Measurements from ENCODE around the gene TXLNA. TPM values are rescaled to one million over a fixed set of nuclear protein-coding genes. Genes with fewer than 3 reads are reported as not detected.

TXLNA gene
- polyA plus RNA-seq, 1 donor (not counting 4 experiments of a cell fraction or from before 2014, with no cell fraction given): 20.0 TPM

DNA sequence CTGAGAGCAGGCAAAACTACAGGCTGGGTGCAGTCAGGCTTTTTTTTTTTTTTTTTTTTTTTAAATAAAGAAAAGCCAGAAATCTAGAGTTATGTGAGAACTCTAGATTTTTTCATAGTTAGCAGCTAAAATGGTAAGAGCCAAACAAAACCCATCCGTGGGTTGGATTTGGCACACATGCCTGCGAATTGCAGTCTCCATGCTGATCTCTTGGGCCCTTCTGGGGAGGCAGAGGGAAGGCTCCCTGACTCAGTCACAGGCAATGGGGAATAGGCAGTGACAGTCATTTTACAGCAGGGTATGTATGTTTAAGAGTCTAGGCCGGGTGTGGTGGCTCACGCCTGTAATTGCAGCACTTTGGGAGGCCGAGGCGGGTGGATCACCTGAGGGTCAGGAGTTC lies 2.6 kb downstream of the TXLNA start:
- Histone ChIP-seq H3K36me3 (ENCODE audit: control insufficient read depth in 2 of 2, extremely low read depth in 1 of 2, insufficient read depth in 2 of 2, low read length in 2 of 2) (peaks cover 13 to 42% of the 10 kb centered on the region in 2 experiments), H3K4me3 (ENCODE audit: control insufficient read depth in 2 of 3, extremely low read depth in 1 of 3, insufficient read depth in 2 of 3, low read depth in 1 of 3, low read length in 3 of 3) (peak overlapping the region in 1 of 3 experiments; percentile 26)
- dilution Hi-C loops (cut with MboI; ENCODE audit: extremely low pct_ligation_motif_present, low sequenced_read_pairs): no loop called here

DNA sequence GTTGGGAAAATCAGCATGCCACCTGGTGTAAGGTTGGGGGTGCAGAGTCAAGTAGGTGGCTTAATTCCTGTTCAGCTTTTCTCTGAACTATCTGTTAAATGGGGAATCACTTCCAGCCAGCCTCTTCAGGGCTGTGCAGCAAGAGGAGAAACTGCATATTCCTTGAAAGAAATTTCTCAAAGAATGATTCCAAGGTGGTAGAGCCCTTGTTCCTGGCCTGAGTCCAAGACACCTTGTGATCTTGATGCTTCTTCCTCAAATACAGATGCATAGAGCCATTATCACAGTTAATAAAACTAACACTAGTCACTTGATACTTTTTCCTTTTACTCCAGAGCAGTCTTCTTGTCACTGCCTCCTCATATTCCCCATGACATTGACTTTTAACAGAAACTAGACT lies 5.2 kb downstream of the TXLNA start:
- peaks cover 7% of the 10 kb centered on the region for H3K9me1 ChIP-seq (ENCODE audit: control insufficient read depth, extremely low read depth, insufficient read depth, low read length)
- H4K20me1 ChIP-seq (ENCODE audit: control insufficient read depth, extremely low read depth, insufficient read depth, low read length): peaks cover 4% of the 10 kb centered on the region
- peaks cover 65% of the 10 kb centered on the region for H3K79me2 ChIP-seq (ENCODE audit: control insufficient read depth, insufficient read depth, low read length)
- FAIRE-seq (no peak), DNase-seq (ENCODE audit: low read depth, low spot score) (no peak)
- H2AFZ ChIP-seq (ENCODE audit: control insufficient read depth, low read length): no peak overlapping the region
- H3K27me3 ChIP-seq (ENCODE audit: control insufficient read depth, extremely low read depth, insufficient read depth, low read length): no peaks in the 10 kb centered on the region
- H3K4me1 ChIP-seq (ENCODE audit: control insufficient read depth, extremely low read depth, insufficient read depth, low read length): peaks cover 15% of the 10 kb centered on the region
- peaks cover 23 to 62% of the 10 kb centered on the region in 2 experiments for H3K36me3 ChIP-seq (ENCODE audit: control insufficient read depth in 2 of 2, extremely low read depth in 1 of 2, insufficient read depth in 2 of 2, low read length in 2 of 2)
- no peak overlapping the region for H3K4me2 ChIP-seq (ENCODE audit: control insufficient read depth, extremely low read depth, insufficient read depth, low read depth, low read length)
- no peak overlapping the region for H3K4me3 ChIP-seq (ENCODE audit: control insufficient read depth in 2 of 3, extremely low read depth in 1 of 3, insufficient read depth in 2 of 3, low read depth in 1 of 3, low read length in 3 of 3)
- no peak overlapping the region for H3K9ac ChIP-seq (ENCODE audit: control insufficient read depth, extremely low read depth, insufficient read depth, low read length)
- H3K9me3 ChIP-seq (ENCODE audit: control insufficient read depth, low read depth, low read length): no peaks in the 10 kb centered on the region
- dilution Hi-C loops (cut with MboI; ENCODE audit: extremely low pct_ligation_motif_present, low sequenced_read_pairs): no loop called here
- H3K27ac ChIP-seq (ENCODE audit: control insufficient read depth, insufficient read depth, low read length): no peak overlapping the region
- TF ChIP-seq, protein P1, sequence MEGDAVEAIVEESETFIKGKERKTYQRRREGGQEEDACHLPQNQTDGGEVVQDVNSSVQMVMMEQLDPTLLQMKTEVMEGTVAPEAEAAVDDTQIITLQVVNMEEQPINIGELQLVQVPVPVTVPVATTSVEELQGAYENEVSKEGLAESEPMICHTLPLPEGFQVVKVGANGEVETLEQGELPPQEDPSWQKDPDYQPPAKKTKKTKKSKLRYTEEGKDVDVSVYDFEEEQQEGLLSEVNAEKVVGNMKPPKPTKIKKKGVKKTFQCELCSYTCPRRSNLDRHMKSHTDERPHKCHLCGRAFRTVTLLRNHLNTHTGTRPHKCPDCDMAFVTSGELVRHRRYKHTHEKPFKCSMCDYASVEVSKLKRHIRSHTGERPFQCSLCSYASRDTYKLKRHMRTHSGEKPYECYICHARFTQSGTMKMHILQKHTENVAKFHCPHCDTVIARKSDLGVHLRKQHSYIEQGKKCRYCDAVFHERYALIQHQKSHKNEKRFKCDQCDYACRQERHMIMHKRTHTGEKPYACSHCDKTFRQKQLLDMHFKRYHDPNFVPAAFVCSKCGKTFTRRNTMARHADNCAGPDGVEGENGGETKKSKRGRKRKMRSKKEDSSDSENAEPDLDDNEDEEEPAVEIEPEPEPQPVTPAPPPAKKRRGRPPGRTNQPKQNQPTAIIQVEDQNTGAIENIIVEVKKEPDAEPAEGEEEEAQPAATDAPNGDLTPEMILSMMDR (optimal IDR thresholded peaks at IDR 0.05 in 1 of 3, IDR thresholded peaks at IDR 0.05 in 1 of 3, conservative IDR thresholded peaks at IDR 0.05 in 1 of 3; ENCODE audit: extremely low read depth in 1 of 3, insufficient read depth in 2 of 3, low read length in 3 of 3): no peak
- TF ChIP-seq EZH2 (IDR thresholded peaks at IDR 0.05; ENCODE audit: low read length): no peak

More for the DNA sequence above, 2.6 kb downstream of the TXLNA start:
- no peak overlapping the region for H2AFZ ChIP-seq (ENCODE audit: control insufficient read depth, low read length)
- no peak for DNase-seq (ENCODE audit: low read depth, low spot score)
- H4K20me1 ChIP-seq (ENCODE audit: control insufficient read depth, extremely low read depth, insufficient read depth, low read length): peaks cover 4% of the 10 kb centered on the region
- peaks cover 19% of the 10 kb centered on the region for H3K4me1 ChIP-seq (ENCODE audit: control insufficient read depth, extremely low read depth, insufficient read depth, low read length)
- H3K9me1 ChIP-seq (ENCODE audit: control insufficient read depth, extremely low read depth, insufficient read depth, low read length): peaks cover 7% of the 10 kb centered on the region
- no peaks in the 10 kb centered on the region for H3K27me3 ChIP-seq (ENCODE audit: control insufficient read depth, extremely low read depth, insufficient read depth, low read length)
- no peak for FAIRE-seq
- H3K4me2 ChIP-seq (ENCODE audit: control insufficient read depth, extremely low read depth, insufficient read depth, low read depth, low read length): peak overlapping the region; percentile 87
- no peak for TF ChIP-seq EZH2 (IDR thresholded peaks at IDR 0.05; ENCODE audit: low read length)
- TF ChIP-seq, protein P1 (optimal IDR thresholded peaks at IDR 0.05 in 1 of 3, IDR thresholded peaks at IDR 0.05 in 1 of 3, conservative IDR thresholded peaks at IDR 0.05 in 1 of 3; ENCODE audit: extremely low read depth in 1 of 3, insufficient read depth in 2 of 3, low read length in 3 of 3): no peak
- H3K9ac ChIP-seq (ENCODE audit: control insufficient read depth, extremely low read depth, insufficient read depth, low read length): no peak overlapping the region
- H3K79me2 ChIP-seq (ENCODE audit: control insufficient read depth, insufficient read depth, low read length): peaks cover 55% of the 10 kb centered on the region
- no peak overlapping the region for H3K27ac ChIP-seq (ENCODE audit: control insufficient read depth, insufficient read depth, low read length)
- H3K9me3 ChIP-seq (ENCODE audit: control insufficient read depth, low read depth, low read length): no peaks in the 10 kb centered on the region

All from keratinocyte (primary cell).